T-helper 1 cell treated with Interleukin-12 subunit alpha and Interleukin-12 subunit beta and Interleukin-4 antibody, amounts not matched to agents 30 μg/mL and 1 μg/mL, for 36 hours (primary cell): Measurements from ENCODE around the gene GPR15.

Experiments used
- H3K27ac Mint-ChIP-seq: one replicate; pipeline ENCODE4 v1.8.0; 2021; ENCODE audit warnings: mild to moderate bottlenecking, mixed read lengths
- H3K27me3 Mint-ChIP-seq: one replicate; pipeline ENCODE4 v1.8.0; 2021; ENCODE audit warnings: low read depth, mixed read lengths
- H3K36me3 Mint-ChIP-seq: one replicate; pipeline ENCODE4 v1.8.0; 2021; ENCODE audit warnings: low read depth, mixed read lengths
- H3K4me1 Mint-ChIP-seq: one replicate; pipeline ENCODE4 v1.8.0; 2021; ENCODE audit warnings: low read depth, mixed read lengths
- H3K4me3 Mint-ChIP-seq: one replicate; pipeline ENCODE4 v1.8.0; 2021; ENCODE audit warnings: mild to moderate bottlenecking, moderate library complexity, mixed read lengths
- H3K9me3 Mint-ChIP-seq: one replicate; pipeline ENCODE4 v1.8.0; 2021; ENCODE audit warnings: mixed read lengths

The GPR15 gene

DNA sequence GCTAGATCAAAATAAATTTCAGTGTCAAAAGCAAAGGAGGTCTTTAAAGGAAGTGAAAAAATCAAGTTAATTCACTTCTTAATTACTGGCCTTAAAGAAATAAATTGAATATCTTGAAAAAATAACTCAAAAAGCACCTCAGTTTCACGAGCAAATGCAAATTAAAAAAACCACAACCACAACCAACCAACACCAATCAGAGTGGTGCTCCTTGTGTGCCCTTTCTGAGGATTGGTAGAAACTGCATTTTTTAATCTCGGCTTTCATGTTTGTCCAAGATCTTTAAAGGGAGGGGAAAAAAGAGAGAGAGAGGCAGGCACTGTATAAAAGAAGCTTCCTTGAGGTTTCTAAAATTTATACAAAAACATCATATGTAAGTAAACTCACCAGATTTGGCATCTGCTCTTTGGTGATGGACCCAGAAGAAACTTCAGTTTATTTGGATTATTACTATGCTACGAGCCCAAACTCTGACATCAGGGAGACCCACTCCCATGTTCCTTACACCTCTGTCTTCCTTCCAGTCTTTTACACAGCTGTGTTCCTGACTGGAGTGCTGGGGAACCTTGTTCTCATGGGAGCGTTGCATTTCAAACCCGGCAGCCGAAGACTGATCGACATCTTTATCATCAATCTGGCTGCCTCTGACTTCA lies at the start of gene GPR15:
TSS of gene GPR15 (plus strand) at position 357 of the 653 bp plus-strand sequence. CDS start at position 413, 56 bp downstream.
- no peaks in the 10 kb centered on the region for H3K27me3 Mint-ChIP-seq
- H3K36me3 Mint-ChIP-seq, result peaks cover 32% of the 10 kb centered on the region
- peak within 1 kb of the TSS; percentile 77 for H3K4me3 Mint-ChIP-seq
- H3K4me1 Mint-ChIP-seq, result peaks cover 57% of the 10 kb centered on the region
- peak within 1 kb of the TSS; percentile 83 for H3K27ac Mint-ChIP-seq
- no peaks in the 10 kb centered on the region for H3K9me3 Mint-ChIP-seq

DNA sequence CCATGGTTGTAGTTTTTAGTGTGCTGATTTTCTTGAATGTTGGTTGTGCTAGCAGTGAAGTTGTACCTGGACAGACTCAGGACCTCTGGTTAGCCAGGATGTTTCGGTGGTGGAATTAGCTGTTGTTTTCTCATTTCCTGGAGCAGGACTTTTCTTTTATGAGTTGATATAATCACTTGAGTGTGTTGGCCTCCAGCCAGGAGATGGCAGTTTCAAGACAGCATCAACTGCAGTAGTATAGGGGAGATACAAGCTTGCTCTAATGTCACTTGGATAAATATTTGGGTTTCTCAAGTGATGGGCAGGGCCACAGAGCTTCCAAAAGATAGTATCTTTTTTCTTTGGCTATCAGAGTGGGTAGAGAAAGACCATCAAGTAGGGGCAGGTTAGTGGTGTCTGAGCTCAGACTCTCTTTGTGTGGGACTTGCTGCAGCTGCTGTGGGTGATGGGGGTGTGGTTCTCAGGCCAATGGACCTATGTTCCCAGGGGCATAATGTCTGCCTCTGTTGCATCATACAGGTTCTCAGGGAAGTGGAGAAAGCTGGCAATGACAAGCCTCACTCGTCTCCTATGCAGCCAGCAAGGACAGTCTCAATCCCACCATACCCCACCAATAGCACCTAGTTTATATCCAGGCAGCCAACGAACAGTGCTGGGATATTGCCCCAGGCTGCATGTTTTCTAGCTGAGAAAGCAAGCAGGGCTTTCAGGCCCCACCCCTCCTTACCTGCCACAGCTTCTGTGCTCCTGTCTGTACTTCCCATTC lies 48.9 kb upstream of the GPR15 start:
- Mint-ChIP-seq H3K4me1 (peaks cover 4% of the 10 kb centered on the region), H3K4me3 (no peak overlapping the region), H3K9me3 (peaks cover 48% of the 10 kb centered on the region), H3K27ac (no peak overlapping the region), H3K27me3 (peaks cover 24% of the 10 kb centered on the region), H3K36me3 (peaks cover 6% of the 10 kb centered on the region)

DNA sequence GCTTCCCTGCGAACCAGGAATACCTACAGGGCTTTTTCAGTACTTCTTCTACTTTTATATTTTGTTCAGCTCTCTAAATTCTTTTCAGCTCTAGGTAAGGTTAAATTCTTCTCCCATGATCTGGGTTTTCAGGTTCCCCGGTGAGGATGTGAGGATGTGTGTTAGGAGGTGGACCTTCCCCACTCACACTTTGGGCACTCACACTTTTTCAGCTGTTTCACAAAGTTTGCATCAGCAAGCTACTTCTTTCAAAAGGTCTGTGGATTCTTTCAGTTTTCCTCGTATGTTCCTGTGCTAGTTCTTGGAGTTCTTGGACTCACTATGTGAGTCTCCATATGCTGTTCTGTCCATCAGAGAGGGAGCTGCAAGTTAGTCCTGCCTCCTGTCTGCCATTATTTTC lies 48.2 kb upstream of the GPR15 start:
- Mint-ChIP-seq H3K36me3 (peaks cover 7% of the 10 kb centered on the region), H3K9me3 (peaks cover 53% of the 10 kb centered on the region), H3K4me1 (peaks cover 4% of the 10 kb centered on the region), H3K4me3 (no peak overlapping the region), H3K27me3 (peaks cover 30% of the 10 kb centered on the region), H3K27ac (no peak overlapping the region)

DNA sequence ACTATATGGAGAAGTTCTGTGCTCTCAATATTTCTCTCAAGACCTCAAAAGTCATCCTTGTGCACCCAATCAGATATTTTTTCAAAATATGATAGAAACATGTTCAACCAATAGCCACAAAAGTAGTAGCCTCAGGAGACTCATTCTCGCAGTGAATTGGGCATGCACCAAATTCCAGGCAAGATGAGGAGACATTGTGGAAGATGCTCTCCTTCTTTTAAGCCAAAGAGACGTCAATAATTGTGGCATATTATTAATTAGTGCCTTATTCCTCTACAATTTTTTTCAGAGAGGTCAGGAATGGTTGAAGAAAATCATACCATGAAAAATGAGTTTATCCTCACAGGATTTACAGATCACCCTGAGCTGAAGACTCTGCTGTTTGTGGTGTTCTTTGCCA lies 34.4 kb upstream of the GPR15 start, which contains the start of gene OR5K2:
TSS of gene OR5K2 (plus strand) at position 301 of the 400 bp plus-strand sequence. CDS start at position 301, 0 bp downstream.
- Mint-ChIP-seq H3K4me1 (no peaks in the 10 kb centered on the region), H3K4me3 (no peak within 1 kb of the TSS), H3K9me3 (no peaks in the 10 kb centered on the region), H3K27ac (no peak within 1 kb of the TSS), H3K36me3 (peaks cover 6% of the 10 kb centered on the region), H3K27me3 (peaks cover 22% of the 10 kb centered on the region)

DNA sequence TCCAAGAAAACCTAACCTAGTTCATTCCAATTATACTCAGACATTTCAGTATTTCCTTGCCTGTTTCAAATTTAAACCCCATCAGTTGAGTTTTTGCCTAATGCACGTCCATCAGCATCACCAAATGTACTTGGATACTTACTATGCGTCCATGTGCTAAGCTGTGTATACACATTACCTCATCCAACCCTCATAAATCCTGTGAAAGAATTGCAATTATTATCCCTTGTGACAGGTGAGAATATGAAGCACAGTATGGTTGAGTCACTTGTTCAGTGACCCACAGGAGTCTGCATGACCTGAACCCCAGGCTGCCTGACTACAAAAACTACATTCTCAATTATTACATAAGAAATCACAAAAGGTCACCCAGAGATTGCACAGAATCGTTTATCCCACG lies 31.8 kb upstream of the GPR15 start:
- Mint-ChIP-seq H3K36me3 (peaks cover 18% of the 10 kb centered on the region), H3K27me3 (peaks cover under 1% of the 10 kb centered on the region), H3K27ac (no peak overlapping the region), H3K9me3 (no peaks in the 10 kb centered on the region), H3K4me1 (peaks cover 3% of the 10 kb centered on the region), H3K4me3 (no peak overlapping the region)

DNA sequence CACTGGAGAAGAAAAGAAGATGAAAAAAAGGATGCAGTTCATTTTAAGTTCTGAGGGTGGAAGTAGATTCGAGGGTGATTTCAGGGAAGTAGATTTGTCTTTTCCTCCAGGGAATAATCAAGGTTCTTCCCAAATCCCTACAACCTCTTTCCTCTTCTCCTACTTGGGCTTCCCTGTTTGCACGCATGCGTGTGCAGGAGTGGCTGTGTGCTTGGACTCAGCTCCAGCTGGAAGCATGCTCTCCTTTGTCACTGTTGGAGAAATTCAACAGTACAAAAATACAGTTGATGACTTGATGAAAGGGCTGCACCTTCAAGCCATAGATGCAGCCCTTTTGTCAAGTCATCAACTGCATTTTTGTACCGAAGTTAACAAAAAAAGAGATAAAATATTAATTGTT lies 30.5 kb upstream of the GPR15 start:
- Mint-ChIP-seq H3K4me1 (peaks cover 3% of the 10 kb centered on the region), H3K4me3 (no peak overlapping the region), H3K9me3 (no peaks in the 10 kb centered on the region), H3K36me3 (peaks cover 21% of the 10 kb centered on the region), H3K27ac (no peak overlapping the region), H3K27me3 (no peaks in the 10 kb centered on the region)

DNA sequence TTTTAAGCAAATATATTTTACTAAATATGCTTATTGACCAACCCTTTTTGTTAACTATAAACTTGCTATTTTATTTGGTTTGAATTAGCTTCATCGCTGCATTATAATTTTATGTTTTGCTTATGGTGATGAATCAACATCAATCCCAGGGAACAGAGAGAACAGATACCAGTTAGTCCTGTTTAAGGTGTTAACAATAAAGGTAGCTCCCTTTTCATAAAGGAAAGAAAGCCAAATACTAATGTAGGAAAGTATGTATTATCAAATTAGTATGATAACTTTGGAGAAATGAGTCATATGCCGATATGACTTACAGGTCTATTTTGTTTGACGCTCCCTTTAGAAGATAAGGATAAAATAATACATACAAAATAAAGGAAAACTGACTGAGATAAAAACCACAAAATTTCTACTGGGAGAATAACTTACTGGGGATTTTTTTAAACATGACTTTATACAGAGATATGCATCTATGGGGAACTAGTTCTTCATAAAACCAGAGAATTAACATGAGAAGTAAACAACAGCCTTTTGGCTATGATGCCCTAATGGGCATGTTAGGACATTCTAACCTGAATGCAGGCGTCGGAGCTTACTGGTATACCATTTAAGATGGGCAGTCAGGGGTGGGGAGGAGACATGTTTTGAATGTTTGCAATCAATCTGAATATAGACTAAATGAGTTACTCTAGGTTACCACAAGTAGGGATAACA lies 29.8 kb upstream of the GPR15 start:
- no peaks in the 10 kb centered on the region for H3K9me3 Mint-ChIP-seq
- no peak overlapping the region for H3K4me3 Mint-ChIP-seq
- no peak overlapping the region for H3K27ac Mint-ChIP-seq
- H3K27me3 Mint-ChIP-seq, result no peaks in the 10 kb centered on the region
- H3K4me1 Mint-ChIP-seq, result peaks cover 3% of the 10 kb centered on the region
- H3K36me3 Mint-ChIP-seq, result peaks cover 28% of the 10 kb centered on the region

DNA sequence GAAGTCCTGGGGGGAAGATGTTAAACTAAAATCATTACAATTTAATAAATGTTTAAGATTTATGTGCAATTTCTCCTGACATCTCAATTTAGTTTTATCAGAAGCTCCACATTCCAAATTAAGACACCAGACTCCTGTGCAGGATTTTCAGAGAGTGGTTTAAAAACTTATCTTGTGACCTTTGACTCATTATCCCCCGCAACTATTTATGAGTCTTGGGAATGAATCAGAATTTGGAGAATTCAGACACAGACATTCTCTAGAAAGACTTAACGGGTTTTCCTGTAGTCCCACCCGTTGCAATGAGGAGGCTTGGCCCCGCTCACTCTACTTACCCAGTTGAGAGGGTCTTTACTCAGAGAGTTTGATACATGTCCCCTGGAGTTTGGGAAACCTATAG lies 27.2 kb upstream of the GPR15 start:
- H3K36me3 Mint-ChIP-seq, result peaks cover 49% of the 10 kb centered on the region
- H3K27ac Mint-ChIP-seq, result no peak overlapping the region
- H3K4me1 Mint-ChIP-seq, result peaks cover 11% of the 10 kb centered on the region
- H3K27me3 Mint-ChIP-seq, result no peaks in the 10 kb centered on the region
- H3K9me3 Mint-ChIP-seq, result no peaks in the 10 kb centered on the region
- no peak overlapping the region for H3K4me3 Mint-ChIP-seq

DNA sequence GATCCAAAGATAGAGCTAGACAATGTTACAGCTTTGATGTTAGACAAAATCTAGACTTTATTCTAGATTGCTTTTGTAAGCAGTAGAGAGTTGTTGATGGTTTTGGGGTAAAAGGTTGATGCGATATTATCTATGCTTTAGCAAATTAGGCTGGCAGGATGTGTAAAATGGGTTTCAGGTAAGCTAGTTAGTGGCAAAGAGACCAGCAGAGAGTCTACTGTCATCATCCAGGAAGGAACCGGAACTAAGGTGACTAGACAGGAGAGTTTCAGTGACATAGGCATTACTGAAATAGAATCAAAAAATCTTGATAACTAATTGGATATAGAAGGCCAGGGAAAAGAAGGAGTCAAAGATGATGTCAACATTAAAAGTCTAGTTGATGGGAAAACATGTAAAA lies 23.2 kb upstream of the GPR15 start:
- no peaks in the 10 kb centered on the region for H3K27me3 Mint-ChIP-seq
- peaks cover 25% of the 10 kb centered on the region for H3K4me1 Mint-ChIP-seq
- no peak overlapping the region for H3K27ac Mint-ChIP-seq
- H3K4me3 Mint-ChIP-seq, result no peak overlapping the region
- H3K9me3 Mint-ChIP-seq, result no peaks in the 10 kb centered on the region
- peaks cover 68% of the 10 kb centered on the region for H3K36me3 Mint-ChIP-seq

DNA sequence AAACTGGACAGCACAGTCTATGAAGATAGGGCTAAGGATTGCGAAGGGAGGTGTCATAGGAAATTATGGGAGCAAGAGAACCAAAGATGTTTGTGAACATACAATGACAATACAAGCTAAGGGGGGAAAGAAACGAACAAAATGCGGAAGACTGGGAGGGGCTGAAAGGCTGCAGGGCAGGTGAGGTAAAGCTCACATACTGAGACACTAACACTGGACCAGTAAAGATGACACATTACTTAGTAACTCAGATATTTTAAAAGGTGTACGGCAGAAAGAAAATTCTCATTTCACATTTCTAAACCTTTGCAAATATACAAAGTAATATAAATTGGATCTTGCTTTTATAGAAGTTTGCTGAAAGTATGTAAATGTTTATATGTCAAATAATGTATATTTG lies 19.2 kb upstream of the GPR15 start:
- H3K36me3 Mint-ChIP-seq, result peaks cover 84% of the 10 kb centered on the region

DNA sequence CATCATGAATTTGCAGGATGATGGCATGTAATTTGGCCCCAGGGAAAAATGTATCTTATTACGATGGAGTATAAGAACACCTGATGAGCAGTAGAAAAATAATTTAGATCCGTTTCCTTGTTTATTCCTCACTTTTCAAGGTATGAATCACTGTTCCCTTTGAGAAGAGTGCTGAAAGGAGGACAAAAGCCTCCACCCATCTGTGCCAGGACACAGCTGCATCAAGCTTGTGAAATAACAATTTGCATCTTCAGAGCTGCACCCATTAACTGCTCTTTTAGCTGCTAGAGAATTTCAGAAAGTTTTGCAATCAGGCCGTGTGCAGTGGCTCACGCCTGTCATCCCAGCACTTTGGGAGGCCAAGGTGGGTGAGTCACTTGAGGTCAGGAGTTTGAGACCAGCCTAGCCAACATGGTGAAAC lies 18.7 kb upstream of the GPR15 start:
- no peak overlapping the region for H3K27ac Mint-ChIP-seq
- no peaks in the 10 kb centered on the region for H3K9me3 Mint-ChIP-seq
- H3K4me1 Mint-ChIP-seq, result peaks cover 58% of the 10 kb centered on the region
- H3K4me3 Mint-ChIP-seq, result no peak overlapping the region
- H3K36me3 Mint-ChIP-seq, result peaks cover 84% of the 10 kb centered on the region
- H3K27me3 Mint-ChIP-seq, result no peaks in the 10 kb centered on the region

More for the DNA sequence above, 19.2 kb upstream of the GPR15 start:
- no peaks in the 10 kb centered on the region for H3K9me3 Mint-ChIP-seq
- H3K4me1 Mint-ChIP-seq, result peaks cover 54% of the 10 kb centered on the region
- H3K27ac Mint-ChIP-seq, result no peak overlapping the region
- no peaks in the 10 kb centered on the region for H3K27me3 Mint-ChIP-seq
- H3K4me3 Mint-ChIP-seq, result no peak overlapping the region

DNA sequence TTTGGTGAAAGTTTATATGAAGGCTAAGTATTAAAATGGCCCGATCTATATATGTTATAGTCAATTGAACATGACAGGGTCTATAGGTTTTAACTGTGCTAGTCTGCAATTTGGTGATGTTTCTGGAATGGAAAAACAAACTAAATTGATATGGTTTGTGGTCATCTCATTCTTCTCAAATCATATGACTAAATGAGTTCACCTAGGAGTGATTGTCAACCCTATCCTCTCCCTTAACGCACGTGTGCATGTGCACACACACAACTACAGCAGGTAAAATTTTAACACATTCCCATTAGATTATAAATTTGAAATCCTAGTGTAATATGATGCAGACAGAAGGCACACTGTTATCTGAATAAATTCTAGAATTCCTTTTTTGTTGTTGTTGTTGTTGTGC lies 18.0 kb upstream of the GPR15 start:
- H3K4me1 Mint-ChIP-seq, result peaks cover 61% of the 10 kb centered on the region
- H3K27ac Mint-ChIP-seq, result no peak overlapping the region
- H3K36me3 Mint-ChIP-seq, result peaks cover 84% of the 10 kb centered on the region
- H3K4me3 Mint-ChIP-seq, result no peak overlapping the region
- no peaks in the 10 kb centered on the region for H3K27me3 Mint-ChIP-seq
- no peaks in the 10 kb centered on the region for H3K9me3 Mint-ChIP-seq

DNA sequence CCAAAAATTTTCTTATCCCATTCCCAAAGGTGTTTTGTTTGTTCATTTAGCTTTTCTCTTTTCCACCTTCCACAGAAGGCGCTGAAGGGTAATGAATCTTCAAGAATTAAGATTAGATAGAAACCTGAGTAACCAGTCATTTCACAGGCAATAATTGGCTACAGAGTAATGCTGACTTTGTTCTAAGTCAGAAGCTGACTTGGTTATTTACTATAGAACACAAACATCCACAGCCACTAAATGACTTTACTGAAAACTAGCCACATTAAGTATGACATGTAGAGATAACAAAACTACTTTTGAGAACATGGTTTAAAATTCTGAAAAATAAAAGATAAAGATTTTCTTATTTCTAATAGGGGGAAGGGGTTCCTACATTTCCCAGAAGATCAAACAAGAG lies 16.8 kb upstream of the GPR15 start:
- peak overlapping the region; percentile 23 for H3K27ac Mint-ChIP-seq
- no peaks in the 10 kb centered on the region for H3K27me3 Mint-ChIP-seq
- H3K4me1 Mint-ChIP-seq, result peaks cover 66% of the 10 kb centered on the region
- H3K4me3 Mint-ChIP-seq, result peak overlapping the region; percentile 21
- peaks cover 84% of the 10 kb centered on the region for H3K36me3 Mint-ChIP-seq
- no peaks in the 10 kb centered on the region for H3K9me3 Mint-ChIP-seq

DNA sequence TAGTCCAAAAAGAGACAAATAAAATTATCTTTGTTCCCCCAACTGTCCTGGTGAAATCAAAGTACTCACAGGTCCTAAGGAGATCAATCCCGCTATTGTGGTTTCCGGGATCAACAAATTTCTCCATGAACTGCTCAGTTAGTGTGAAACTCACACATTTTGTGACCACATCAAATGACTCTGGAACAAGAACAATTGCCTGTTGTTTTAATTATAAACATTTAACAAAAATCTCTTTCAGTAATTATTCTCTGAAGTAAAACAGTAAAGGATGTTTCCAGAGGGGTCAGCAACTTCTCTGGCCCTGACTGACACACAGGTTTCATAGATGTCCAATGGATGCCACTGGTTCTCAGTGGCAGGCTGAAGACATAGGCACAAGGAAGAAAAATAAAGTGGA lies 13.0 kb upstream of the GPR15 start:
- Mint-ChIP-seq H3K4me1 (peaks cover 67% of the 10 kb centered on the region), H3K27me3 (no peaks in the 10 kb centered on the region)

More for the DNA sequence above, 13.0 kb upstream of the GPR15 start:
- H3K9me3 Mint-ChIP-seq, result no peaks in the 10 kb centered on the region
- peaks cover 73% of the 10 kb centered on the region for H3K36me3 Mint-ChIP-seq
- peak overlapping the region; percentile 97 for H3K4me3 Mint-ChIP-seq
- peak overlapping the region; percentile 78 for H3K27ac Mint-ChIP-seq
